ENCODE results near the gene EEF2K. TPM values are rescaled to one million over a fixed set of nuclear protein-coding genes. Genes with fewer than 3 reads are reported as not detected.

Gene EEF2K
- polyA plus RNA-seq, 3 donors: 0.85 to 6.5 (median 1.7) TPM

DNA sequence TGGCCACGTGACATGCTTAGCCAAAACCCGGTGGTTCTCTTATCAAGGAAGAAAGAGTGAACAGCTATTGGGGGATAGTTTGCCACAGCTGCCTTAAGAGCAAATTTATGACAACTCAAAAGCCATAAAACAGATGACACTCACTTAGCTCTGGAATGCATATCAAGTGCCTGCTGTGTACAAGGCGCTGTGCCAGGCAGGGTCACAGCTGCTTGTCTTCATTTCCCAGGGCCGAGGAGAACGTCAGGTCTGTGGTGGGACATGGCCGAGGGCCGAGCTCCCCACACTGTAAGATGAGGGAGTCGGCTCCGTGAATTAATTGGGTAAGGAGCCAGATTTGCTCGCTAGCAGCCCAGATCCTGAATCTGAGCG is 14.0 kb downstream of the EEF2K start:
- Histone ChIP-seq H3K27me3 (ENCODE audit: control insufficient read depth in 2 of 2, insufficient read depth in 2 of 2, low read length in 2 of 2) (no peaks in the 10 kb centered on the region), H2AFZ (ENCODE audit: insufficient read depth, low read depth, low read length, poor library complexity, severe bottlenecking) (no peak overlapping the region), H3K27ac (ENCODE audit: low read depth in 1 of 2, low read length in 2 of 2) (no peak overlapping the region), H3K79me2 (ENCODE audit: insufficient read depth, low read length) (peaks cover 26% of the 10 kb centered on the region), H3K4me2 (replicated peaks; ENCODE audit: extremely low read depth, low read length, poor library complexity, severe bottlenecking) (no peak overlapping the region), H4K20me1 (ENCODE audit: insufficient read depth, low read length) (no peaks in the 10 kb centered on the region), H3K4me3 (replicated peaks in 1 of 3; ENCODE audit: low read depth in 2 of 3, low read length in 3 of 3) (no peak overlapping the region), H3K4me1 (ENCODE audit: control insufficient read depth in 1 of 2, insufficient read depth in 2 of 2, low read length in 2 of 2) (peaks cover 9 to 11% of the 10 kb centered on the region in 2 donors), H3K9ac (ENCODE audit: insufficient read depth, low read length, poor library complexity, severe bottlenecking) (no peak overlapping the region), H3K36me3 (replicated peaks in 1 of 2; ENCODE audit: control insufficient read depth in 1 of 2, insufficient read depth in 2 of 2, low read length in 2 of 2) (no peaks in the 10 kb centered on the region), H3K9me3 (replicated peaks in 1 of 2; ENCODE audit: control insufficient read depth in 1 of 2, insufficient read depth in 1 of 2, low read length in 2 of 2) (no peaks in the 10 kb centered on the region)
- Mint-ChIP-seq H3K4me1 (peaks cover 20% of the 10 kb centered on the region), H3K27ac (peak overlapping the region in 2 of 7 donors; percentile 8 to 10), H3K9me3 (peaks cover 0 to 2% (median 0%) of the 10 kb centered on the region in 7 donors), H3K27me3 (ENCODE audit: low read depth in 3 of 3) (peaks cover 0 to 2% (median 0%) of the 10 kb centered on the region in 3 donors), H3K36me3 (peaks cover 2 to 20% of the 10 kb centered on the region in 2 donors), H3K4me3 (no peak overlapping the region)
- no peak for DNase-seq
- TF ChIP-seq, protein P1, sequence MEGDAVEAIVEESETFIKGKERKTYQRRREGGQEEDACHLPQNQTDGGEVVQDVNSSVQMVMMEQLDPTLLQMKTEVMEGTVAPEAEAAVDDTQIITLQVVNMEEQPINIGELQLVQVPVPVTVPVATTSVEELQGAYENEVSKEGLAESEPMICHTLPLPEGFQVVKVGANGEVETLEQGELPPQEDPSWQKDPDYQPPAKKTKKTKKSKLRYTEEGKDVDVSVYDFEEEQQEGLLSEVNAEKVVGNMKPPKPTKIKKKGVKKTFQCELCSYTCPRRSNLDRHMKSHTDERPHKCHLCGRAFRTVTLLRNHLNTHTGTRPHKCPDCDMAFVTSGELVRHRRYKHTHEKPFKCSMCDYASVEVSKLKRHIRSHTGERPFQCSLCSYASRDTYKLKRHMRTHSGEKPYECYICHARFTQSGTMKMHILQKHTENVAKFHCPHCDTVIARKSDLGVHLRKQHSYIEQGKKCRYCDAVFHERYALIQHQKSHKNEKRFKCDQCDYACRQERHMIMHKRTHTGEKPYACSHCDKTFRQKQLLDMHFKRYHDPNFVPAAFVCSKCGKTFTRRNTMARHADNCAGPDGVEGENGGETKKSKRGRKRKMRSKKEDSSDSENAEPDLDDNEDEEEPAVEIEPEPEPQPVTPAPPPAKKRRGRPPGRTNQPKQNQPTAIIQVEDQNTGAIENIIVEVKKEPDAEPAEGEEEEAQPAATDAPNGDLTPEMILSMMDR (IDR thresholded peaks at IDR 0.05): no peak
- intact Hi-C loops (cut with micrococcal nuclease): no loop called here
- 95% methylated on average over 7 of the region's 11 CpGs for WGBS (ENCODE audit: insufficient coverage)

DNA sequence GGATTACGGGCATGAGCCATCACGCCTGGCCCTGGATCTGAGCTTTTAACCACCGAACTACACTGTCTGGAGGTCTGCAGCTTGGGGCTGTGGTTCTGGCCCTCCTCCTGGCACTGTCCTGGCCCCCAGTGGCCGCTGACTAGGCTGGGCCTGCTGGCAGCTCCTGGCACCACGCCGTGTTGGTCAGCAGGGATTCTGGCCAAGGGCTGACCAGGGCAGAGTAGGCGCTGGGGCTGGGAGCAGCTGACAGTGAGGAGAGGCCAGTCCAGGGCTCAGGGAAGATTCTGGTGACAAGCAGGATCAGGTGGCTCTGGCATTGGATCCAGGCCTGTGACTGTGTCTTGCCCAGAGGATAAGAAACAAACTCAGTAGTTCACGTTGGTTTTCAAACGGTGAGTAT is 14.6 kb downstream of the EEF2K start:
- H3K36me3 Mint-ChIP-seq: peaks cover 4 to 21% of the 10 kb centered on the region in 2 donors
- Histone ChIP-seq H3K4me3 (replicated peaks in 1 of 3; ENCODE audit: low read depth in 2 of 3, low read length in 3 of 3) (no peak overlapping the region), H3K9ac (ENCODE audit: insufficient read depth, low read length, poor library complexity, severe bottlenecking) (no peak overlapping the region), H3K36me3 (replicated peaks in 1 of 2; ENCODE audit: control insufficient read depth in 1 of 2, insufficient read depth in 2 of 2, low read length in 2 of 2) (peaks cover 2 to 3% of the 10 kb centered on the region in 2 donors), H4K20me1 (ENCODE audit: insufficient read depth, low read length) (no peaks in the 10 kb centered on the region), H3K27ac (ENCODE audit: low read depth in 1 of 2, low read length in 2 of 2) (no peak overlapping the region), H2AFZ (ENCODE audit: insufficient read depth, low read depth, low read length, poor library complexity, severe bottlenecking) (no peak overlapping the region), H3K4me2 (replicated peaks; ENCODE audit: extremely low read depth, low read length, poor library complexity, severe bottlenecking) (no peak overlapping the region), H3K9me3 (replicated peaks in 1 of 2; ENCODE audit: control insufficient read depth in 1 of 2, insufficient read depth in 1 of 2, low read length in 2 of 2) (no peaks in the 10 kb centered on the region), H3K79me2 (ENCODE audit: insufficient read depth, low read length) (peaks cover 25% of the 10 kb centered on the region), H3K27me3 (ENCODE audit: control insufficient read depth in 2 of 2, insufficient read depth in 2 of 2, low read length in 2 of 2) (no peaks in the 10 kb centered on the region), H3K4me1 (ENCODE audit: control insufficient read depth in 1 of 2, insufficient read depth in 2 of 2, low read length in 2 of 2) (peaks cover 9 to 11% of the 10 kb centered on the region in 2 donors)
- H3K9me3 Mint-ChIP-seq: peaks cover 0 to 2% (median 0%) of the 10 kb centered on the region in 7 donors
- 92% methylated on average over 9 of the region's 9 CpGs for WGBS (ENCODE audit: insufficient coverage)
- H3K27me3 Mint-ChIP-seq (ENCODE audit: low read depth in 3 of 3): peaks cover 0 to 2% (median 0%) of the 10 kb centered on the region in 3 donors
- no peak overlapping the region for H3K4me3 Mint-ChIP-seq
- TF ChIP-seq, protein P1 (IDR thresholded peaks at IDR 0.05): no peak
- H3K4me1 Mint-ChIP-seq: peaks cover 20% of the 10 kb centered on the region
- no peak for DNase-seq
- H3K27ac Mint-ChIP-seq: peak overlapping the region in 1 of 7 donors; percentile 3
- intact Hi-C loops (cut with micrococcal nuclease): no loop called here

Data from CD14-positive monocyte (primary cell).